Measurements from ENCODE around the gene EYA3.
A peak's percentile ranks its signal among the peaks of the same experiment; 100 is the strongest.

EYA3 gene, protein sequence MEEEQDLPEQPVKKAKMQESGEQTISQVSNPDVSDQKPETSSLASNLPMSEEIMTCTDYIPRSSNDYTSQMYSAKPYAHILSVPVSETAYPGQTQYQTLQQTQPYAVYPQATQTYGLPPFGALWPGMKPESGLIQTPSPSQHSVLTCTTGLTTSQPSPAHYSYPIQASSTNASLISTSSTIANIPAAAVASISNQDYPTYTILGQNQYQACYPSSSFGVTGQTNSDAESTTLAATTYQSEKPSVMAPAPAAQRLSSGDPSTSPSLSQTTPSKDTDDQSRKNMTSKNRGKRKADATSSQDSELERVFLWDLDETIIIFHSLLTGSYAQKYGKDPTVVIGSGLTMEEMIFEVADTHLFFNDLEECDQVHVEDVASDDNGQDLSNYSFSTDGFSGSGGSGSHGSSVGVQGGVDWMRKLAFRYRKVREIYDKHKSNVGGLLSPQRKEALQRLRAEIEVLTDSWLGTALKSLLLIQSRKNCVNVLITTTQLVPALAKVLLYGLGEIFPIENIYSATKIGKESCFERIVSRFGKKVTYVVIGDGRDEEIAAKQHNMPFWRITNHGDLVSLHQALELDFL

DNA sequence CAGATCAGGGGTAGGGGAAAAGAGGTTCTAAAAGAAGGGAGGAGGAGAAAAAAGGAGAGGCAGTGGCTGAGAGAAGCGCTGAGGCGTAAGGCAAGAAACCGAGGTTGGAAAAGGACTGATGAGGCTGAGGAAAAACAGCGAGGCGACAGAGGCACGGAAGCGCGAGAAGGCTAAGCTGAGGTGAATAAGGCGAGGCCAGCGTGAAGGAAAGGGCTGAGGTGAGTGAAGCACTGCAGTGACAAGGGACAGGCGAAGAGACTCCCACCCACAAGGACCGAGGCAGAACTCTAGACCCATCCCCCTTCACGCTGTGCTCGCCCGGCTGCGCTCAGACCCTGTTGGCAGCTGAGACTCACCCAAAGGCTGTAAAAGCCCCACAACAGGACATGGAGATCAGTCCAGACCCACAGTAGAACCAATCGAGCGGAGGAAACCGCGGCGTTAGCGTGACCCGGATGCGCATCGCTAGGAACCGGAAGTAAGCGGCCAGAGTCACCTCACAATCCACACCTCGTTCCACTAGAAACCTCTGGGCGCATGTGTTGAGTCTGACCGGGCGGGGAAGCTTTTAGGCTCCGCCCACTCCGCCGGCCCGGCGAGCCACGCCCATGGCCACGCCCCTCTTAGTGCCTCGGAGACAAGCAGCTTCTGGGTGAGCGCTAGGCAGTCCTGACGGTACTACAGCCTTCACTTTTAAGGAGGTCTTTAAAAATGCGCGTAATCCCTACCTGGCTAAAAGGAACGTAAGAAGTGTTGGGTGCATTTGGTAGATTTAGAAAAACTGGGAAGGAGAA lies at the start of gene EYA3:
TSS of gene EYA3 (minus strand) at position 443 of the 794 bp plus-strand sequence. CDS start 30,584 bp downstream, outside the sequence.
- Histone ChIP-seq H3K27ac (peak within 1 kb of the TSS; percentile 76 to 91), H3K4me3 (peak within 1 kb of the TSS; percentile 84)
- peak; percentile 100 for DNase-seq (ENCODE audit: low spot score)
- TF ChIP-seq, protein P1, sequence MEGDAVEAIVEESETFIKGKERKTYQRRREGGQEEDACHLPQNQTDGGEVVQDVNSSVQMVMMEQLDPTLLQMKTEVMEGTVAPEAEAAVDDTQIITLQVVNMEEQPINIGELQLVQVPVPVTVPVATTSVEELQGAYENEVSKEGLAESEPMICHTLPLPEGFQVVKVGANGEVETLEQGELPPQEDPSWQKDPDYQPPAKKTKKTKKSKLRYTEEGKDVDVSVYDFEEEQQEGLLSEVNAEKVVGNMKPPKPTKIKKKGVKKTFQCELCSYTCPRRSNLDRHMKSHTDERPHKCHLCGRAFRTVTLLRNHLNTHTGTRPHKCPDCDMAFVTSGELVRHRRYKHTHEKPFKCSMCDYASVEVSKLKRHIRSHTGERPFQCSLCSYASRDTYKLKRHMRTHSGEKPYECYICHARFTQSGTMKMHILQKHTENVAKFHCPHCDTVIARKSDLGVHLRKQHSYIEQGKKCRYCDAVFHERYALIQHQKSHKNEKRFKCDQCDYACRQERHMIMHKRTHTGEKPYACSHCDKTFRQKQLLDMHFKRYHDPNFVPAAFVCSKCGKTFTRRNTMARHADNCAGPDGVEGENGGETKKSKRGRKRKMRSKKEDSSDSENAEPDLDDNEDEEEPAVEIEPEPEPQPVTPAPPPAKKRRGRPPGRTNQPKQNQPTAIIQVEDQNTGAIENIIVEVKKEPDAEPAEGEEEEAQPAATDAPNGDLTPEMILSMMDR (IDR thresholded peaks at IDR 0.05) = no peak

DNA sequence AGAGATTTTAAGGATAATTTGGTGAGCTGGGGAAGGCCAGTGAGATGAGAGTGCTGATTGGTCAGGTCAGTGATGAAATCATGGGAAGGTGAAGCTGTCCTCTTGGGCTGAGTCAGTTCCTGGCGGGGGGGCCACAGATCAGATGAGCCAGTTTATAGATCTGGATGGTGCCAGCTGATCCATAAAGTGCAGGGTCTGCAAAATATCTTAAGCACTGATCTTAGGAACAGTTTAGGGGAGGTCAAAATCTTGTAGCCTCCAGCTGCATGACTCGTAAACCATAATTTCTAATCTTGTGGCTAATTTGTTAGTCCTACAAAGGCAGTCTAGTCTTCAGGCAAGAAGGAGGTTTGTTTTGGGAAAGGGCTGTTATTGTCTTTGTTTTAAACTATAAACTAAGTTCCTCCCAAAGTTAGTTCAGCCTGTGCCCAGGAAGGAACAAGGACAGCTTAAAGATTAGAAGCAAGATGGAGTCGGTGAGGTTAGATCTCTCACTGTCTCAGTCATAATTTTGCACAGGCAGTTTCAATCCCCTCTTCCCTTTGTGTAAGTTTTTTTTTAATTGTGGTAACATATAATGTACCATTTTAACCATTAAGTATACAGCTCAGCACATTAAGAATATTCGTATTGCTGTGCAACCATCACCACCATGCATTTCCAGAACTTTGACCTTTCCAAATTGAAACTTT lies 48.7 kb upstream of the EYA3 start:
- TF ChIP-seq, protein P1 (IDR thresholded peaks at IDR 0.05) = no peak
- no peak overlapping the region for H3K27ac ChIP-seq
- no peak overlapping the region for H3K4me3 ChIP-seq
- DNase-seq (ENCODE audit: low spot score) = no peak

DNA sequence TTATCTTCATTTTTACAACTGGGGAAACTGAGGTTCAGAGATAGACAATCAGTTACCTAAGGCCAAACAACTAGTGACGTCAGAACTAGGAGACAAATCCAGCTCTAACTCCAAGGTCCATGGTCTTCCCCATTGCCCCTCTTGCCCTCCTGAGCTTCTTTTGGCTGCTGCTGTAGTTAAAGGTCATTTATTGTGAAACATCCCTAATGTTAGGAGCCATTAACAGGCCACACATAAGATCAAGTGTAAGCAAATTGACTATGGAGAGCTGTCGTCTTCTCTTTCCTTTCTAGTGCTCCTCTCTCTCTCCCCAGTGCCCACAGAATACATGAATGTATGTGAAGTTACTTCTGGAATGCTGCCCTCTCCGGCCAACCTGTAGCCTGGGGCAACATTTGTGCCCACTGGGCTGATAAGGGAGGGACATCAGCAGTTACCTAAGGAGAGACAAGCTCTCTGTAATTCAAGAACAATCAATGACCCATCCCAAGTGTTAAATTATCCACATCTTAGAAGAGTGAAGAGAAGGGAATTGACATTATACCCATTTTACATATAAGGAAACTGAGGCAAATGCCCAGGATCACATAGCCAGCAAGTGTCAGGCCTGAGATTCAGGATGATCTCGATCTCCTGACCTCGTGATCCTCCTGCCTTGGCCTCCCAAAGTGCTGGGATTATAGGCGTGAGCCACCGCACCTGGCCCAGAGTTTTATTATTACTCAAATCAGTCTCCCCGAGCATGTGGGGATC lies 47.9 kb upstream of the EYA3 start:
- Histone ChIP-seq H3K4me3 (no peak overlapping the region), H3K27ac (no peak overlapping the region)
- no peak for DNase-seq (ENCODE audit: low spot score)
- TF ChIP-seq, protein P1 (IDR thresholded peaks at IDR 0.05) = no peak

DNA sequence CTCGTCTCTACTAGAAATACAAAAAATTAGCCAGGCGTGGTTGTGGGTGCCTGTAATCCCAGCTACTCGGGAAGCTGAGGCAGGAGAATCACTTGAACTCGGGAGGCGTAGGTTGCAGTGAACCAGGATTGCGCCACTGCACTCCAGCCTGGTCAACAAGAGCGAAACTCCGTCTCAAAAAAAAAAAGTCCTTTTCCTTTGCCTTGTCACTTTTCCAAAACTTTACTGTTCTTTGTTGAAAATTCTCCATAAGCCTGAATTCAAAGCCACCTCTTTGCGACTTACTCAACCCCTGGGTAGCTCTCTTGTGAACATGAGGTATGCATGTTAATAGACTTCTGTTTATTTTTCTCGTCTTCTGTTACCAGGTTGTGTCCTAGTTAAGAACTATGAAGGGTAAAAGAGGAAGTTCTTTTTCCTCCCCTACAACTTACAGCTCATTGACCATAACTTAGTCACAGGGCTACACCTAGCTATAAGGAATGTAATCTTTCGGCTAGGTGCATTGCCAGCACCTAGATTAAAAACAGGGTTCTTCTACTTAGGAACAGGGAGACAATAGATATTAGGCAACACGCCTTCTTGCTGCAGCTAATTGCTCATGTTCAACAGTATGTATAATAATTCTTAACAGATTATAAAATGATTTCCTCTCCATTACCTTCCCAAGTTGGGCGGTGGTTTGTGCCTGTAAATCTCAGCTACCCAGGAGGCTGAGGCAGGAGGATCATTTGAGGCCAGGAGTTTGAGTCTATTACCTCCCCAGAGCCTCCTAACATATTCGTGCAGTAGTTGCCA lies 47.2 kb upstream of the EYA3 start:
- DNase-seq (ENCODE audit: low spot score) = no peak
- H3K27ac ChIP-seq = peak overlapping the region in 1 of 2 donors; percentile 9

DNA sequence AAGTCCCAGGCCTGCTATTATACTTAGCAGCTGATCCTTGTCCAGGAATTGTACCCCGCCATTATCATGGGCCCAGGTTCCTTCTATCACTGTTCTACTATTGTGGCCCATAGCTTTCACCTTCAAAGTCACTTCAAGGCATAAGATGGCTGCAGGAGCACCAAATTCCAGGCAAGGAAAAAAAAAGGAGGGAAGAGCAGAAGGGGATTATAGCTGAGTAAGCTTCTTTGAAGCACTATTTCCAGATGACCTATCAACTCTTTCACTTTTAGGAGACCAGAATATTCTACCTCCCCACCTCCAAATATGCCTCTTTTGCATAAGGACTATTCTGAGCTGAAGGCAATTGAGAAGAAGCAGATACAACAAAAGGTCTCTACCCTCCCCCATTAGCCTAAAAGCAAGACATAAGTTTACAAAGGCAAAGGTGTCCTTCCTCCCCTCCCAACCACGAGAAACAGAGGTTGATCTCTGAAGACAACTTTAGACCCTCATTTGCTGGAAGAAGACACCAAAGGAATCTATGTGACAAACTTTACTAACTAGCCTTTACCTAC lies 46.3 kb upstream of the EYA3 start:
- no peak overlapping the region for H3K4me3 ChIP-seq
- H3K27ac ChIP-seq = peak overlapping the region in 1 of 2 donors; percentile 9
- TF ChIP-seq, protein P1 (IDR thresholded peaks at IDR 0.05) = no peak
- DNase-seq (ENCODE audit: low spot score) = no peak

More for the DNA sequence above, 47.2 kb upstream of the EYA3 start:
- no peak overlapping the region for H3K4me3 ChIP-seq
- TF ChIP-seq, protein P1 (IDR thresholded peaks at IDR 0.05) = no peak

All from coronary artery (tissue), 2 donors.